ENCODE measurements around the gene SLC2A10.

The SLC2A10 gene

GRCh38 chr20:46704714-46705377, 4.6 kb upstream of the SLC2A10 start:
- no peak for DNase-seq

DNA sequence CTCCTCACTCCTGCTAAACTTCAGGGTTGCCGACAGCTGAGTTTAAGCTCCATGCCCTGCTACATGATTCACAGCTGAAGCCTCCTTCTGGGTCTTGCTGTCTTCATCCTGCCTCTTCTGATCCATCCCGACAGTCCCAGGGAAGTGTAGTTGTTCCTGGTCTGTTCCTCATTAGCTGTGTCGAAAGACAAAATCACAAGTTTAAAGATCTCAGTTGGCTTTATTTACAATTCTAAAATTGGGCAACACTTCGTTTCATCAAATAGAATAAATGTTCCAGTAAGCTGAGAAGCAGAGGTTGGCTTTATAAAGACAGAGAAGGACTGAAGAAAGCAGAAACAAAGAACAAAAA, 4.1 kb upstream of the SLC2A10 start:
- no peak for DNase-seq

- no peak for DNase-seq
Observed at GRCh38 chr20:46706242-46706641, 3.2 kb upstream of the SLC2A10 start.

- no peak for DNase-seq
Observed at GRCh38 chr20:46708172-46708860, 1.1 kb upstream of the SLC2A10 start.

- DNase-seq = no peak
Observed at GRCh38 chr20:46709055-46709458, 392 bp upstream of the SLC2A10 start.

DNA sequence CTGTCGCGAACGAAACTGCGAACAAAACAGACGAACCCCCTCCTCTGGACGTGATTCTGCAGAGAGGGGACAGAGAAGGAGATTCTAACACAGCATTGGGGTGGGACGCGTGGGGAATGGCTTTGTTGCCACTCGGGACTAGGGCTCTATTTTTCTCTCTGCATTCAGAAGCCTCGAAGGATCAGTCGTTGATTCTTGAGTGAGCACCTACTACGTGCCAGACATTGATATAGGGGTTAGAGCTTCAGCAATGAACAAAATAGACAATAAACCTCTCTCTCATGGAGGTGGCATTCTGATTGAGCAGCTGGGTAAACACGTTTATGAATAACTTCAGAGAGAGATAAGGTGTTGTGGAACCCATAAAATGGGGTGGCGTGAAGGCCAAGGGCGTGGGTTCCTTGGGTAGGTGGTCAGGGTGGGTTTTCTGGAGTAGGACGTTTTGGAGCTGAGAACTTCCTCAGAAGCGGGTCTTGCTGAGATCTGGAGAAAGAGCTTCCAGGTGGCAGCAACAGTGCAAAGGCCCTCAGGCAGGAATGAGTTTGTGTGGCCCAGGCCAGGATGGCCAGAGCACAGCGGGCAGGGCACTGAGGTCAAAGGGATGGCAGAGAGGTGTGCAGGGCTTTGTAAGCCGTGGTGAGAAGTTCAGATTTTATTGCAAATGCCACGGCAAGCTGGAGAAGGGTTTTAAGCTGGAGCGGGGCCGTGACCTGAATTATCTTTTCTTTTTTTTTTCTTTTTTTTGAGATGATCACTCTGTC, 884 bp downstream of the SLC2A10 start:
- DNase-seq = no peak

- DNase-seq = no peak
Observed at GRCh38 chr20:46712056-46712636, 2.7 kb downstream of the SLC2A10 start.

DNA sequence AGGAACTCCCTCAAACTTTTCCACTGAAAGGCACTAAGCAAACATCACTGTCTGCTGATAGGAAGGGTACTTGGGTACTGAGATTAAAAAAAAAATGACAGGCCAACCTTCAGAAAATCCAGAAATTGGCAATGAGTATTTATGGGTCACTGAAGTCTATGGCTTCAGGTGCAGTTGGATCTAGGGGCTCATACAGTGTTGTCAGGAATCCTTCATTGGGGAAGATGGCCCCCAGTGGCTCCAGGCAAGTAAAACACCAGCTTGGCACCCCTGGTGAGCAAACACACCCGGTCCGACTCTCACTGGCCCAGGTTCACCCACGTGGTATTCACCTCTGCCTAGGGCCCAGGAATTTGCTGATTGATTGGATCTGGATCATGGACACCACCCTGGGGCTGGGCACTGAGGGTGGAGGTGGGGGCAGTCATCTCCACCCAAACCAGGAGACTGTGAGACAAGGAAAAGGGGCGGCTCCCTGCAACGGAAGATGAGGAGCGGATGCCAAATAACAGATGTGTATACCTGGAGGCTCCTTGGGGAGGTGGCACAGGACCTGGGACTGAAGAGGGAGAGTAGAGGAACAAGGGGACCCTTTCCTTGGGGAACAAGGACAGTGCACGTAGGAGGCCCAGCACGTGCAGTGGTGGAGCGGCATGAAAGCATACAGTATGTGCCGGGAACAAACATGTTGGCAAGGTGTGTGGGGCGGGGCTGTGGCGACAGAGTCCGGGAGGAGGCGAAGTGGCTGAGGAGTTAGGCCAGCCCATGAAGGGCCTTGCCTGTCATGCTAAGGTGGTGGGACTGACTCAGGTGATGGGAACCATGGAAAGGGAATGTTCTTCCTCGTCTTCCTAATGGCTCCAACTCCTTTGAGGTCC, 4.7 kb downstream of the SLC2A10 start:
- DNase-seq = no peak

- DNase-seq = no peak
Observed at GRCh38 chr20:46715292-46715756, 5.9 kb downstream of the SLC2A10 start.

GRCh38 chr20:46717818-46718541, 8.5 kb downstream of the SLC2A10 start:
- no peak for DNase-seq

GRCh38 chr20:46720019-46720418, 10.6 kb downstream of the SLC2A10 start:
- DNase-seq = no peak

- DNase-seq = no peak
Observed at GRCh38 chr20:46720776-46721425, 11.5 kb downstream of the SLC2A10 start.

GRCh38 chr20:46721476-46721875, 12.0 kb downstream of the SLC2A10 start:
- DNase-seq = no peak

DNA sequence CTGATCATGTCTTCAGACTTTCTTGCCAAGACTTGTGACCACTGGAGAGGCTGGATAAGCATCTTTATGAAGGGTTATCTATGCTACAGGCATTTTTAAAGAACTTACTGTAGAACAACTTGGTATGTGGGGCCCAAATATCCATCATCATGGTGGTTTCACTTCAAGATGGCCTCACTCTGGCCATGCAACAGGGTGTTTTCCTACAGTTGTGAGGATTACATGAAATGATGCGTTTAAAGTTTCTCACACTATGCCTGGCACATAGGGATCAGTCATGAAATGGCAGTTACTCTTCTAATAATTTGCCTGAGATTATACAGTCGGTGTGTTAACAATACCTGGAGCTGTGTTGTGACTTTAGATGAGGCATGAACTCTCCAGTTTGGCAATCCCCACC, 13.0 kb downstream of the SLC2A10 start:
- DNase-seq = no peak

DNA sequence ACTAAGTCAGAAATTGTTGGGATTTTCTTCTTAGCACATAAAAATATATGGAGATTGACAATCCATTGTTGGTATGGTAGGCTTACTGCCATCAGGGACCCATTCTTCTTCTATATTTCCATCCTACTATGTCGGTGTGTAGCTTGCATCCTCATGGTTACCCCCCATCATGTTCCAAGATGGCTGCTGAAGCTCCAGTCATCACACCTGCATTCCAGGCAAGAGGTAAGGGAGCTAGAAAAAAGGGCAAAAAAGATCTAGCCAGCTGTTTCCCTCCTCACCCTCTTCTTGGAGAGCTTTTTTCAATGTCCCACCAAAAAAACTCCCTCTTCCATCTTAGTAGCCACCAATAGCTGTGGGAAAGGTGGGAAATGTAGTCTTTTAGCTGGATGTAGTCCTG, 13.6 kb downstream of the SLC2A10 start:
- no peak for DNase-seq

GRCh38 chr20:46724343-46724959, 15.0 kb downstream of the SLC2A10 start:
- no peak for DNase-seq

DNA sequence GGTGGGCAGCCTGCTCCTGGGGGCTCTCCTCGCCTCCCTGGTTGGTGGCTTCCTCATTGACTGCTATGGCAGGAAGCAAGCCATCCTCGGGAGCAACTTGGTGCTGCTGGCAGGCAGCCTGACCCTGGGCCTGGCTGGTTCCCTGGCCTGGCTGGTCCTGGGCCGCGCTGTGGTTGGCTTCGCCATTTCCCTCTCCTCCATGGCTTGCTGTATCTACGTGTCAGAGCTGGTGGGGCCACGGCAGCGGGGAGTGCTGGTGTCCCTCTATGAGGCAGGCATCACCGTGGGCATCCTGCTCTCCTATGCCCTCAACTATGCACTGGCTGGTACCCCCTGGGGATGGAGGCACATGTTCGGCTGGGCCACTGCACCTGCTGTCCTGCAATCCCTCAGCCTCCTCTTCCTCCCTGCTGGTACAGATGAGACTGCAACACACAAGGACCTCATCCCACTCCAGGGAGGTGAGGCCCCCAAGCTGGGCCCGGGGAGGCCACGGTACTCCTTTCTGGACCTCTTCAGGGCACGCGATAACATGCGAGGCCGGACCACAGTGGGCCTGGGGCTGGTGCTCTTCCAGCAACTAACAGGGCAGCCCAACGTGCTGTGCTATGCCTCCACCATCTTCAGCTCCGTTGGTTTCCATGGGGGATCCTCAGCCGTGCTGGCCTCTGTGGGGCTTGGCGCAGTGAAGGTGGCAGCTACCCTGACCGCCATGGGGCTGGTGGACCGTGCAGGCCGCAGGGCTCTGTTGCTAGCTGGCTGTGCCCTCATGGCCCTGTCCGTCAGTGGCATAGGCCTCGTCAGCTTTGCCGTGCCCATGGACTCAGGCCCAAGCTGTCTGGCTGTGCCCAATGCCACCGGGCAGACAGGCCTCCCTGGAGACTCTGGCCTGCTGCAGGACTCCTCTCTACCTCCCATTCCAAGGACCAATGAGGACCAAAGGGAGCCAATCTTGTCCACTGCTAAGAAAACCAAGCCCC, 16.0 kb downstream of the SLC2A10 start:
- DNase-seq = no peak

DNA sequence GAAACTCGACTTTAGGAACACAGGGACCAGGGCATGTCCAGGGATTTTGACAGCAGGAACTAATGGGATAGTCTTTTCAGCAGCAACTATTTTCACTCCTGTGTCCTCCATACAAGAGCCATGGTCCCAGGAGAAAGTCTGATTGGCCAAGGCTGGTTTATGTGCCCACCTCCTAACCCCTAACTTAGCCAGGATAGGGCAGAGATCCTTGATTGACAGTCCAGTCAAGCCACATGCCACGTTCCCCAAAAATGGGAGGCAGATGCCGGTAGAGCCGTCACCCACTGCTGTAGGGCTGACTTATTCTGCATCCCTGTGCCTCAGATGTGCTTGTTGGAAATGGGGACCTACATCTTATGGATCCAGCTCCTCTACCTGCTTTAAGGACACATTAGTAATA, 22.3 kb downstream of the SLC2A10 start:
- DNase-seq = no peak

DNA sequence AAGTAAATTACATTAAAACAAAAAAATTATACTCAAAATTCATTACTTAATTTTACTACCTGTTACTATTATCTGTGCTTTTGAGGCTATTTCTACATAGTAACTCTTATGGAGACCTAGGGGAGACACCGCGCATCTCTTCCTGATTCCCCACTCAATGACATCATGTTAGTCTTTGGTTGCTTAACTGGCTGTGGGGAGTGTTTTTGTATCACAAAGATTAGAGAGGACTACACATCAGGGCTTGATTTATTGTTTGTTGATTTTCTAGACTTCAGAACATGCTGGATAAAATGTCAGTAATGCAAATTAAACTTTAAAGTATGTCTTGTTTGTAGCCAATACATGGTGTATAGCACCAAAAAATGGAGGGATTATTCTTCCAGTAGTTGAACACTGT, 26.0 kb downstream of the SLC2A10 start:
- DNase-seq = no peak
